Measurements from ENCODE around the gene PEX26. TPM values are rescaled to one million over a fixed set of nuclear protein-coding genes. Genes with fewer than 3 reads are reported as not detected.

Gene PEX26
- total RNA-seq, 4 donors from 2014 or later: 23.1 to 31.0 (median 24.8) TPM

DNA sequence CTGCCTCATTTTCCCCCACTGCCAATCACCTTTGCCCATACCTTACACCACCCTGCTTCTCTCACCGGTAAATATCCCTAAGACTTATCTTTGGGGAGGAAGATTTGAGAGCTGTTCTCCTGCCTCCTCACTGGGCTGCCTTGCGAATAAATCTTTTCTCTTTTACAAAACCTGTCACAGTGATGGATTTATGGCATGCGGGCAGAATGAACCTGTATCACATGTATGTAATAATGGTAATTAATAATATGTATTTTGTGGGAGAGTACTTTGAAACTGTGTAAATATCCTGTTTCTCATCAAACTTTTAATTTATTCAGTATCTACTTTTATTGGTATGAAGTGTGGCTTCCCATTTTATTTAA is 68.6 kb downstream of the PEX26 start:
- no peak overlapping the region for H3K4me3 ChIP-seq (ENCODE audit: low read depth, poor library complexity, severe bottlenecking)
- no peak for DNase-seq (ENCODE audit: low spot score in 2 of 2)
- no peak for TF ChIP-seq POLR2A (IDR thresholded peaks at IDR 0.05)
- TF ChIP-seq, protein P1, sequence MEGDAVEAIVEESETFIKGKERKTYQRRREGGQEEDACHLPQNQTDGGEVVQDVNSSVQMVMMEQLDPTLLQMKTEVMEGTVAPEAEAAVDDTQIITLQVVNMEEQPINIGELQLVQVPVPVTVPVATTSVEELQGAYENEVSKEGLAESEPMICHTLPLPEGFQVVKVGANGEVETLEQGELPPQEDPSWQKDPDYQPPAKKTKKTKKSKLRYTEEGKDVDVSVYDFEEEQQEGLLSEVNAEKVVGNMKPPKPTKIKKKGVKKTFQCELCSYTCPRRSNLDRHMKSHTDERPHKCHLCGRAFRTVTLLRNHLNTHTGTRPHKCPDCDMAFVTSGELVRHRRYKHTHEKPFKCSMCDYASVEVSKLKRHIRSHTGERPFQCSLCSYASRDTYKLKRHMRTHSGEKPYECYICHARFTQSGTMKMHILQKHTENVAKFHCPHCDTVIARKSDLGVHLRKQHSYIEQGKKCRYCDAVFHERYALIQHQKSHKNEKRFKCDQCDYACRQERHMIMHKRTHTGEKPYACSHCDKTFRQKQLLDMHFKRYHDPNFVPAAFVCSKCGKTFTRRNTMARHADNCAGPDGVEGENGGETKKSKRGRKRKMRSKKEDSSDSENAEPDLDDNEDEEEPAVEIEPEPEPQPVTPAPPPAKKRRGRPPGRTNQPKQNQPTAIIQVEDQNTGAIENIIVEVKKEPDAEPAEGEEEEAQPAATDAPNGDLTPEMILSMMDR (IDR thresholded peaks at IDR 0.05): no peak
- 90 to 95% methylated on average over 3 of the region's 3 CpGs for WGBS, 2 donors
- intact Hi-C loops (cut with DNase I; ENCODE audit: low total_unique reads): no loop called here

DNA sequence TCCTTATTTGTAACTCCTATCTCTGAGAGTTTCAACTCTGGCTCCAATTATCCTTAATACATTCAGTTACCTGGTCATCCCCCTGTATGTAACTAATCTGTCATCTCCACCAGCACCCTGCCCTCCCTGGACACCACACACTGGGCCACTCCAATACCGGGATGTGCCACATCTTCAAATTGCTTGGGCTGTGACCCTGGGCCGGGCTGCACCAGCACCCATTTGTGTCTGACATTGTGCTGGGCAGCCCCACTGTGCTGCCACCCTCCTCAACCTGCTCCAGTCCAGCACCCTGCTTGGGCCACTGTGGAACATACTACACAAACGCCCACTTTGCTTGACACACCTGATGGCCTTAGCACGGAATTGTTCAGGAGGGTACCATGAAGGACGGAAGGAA is 70.0 kb downstream of the PEX26 start:
- H3K4me3 ChIP-seq (ENCODE audit: low read depth, poor library complexity, severe bottlenecking): no peak overlapping the region
- WGBS, 2 donors: 94 to 95% methylated on average over 5 of the region's 5 CpGs
- DNase-seq (ENCODE audit: low spot score in 2 of 2): peak in 1 of 2 donors; percentile 76
- intact Hi-C loops (cut with DNase I; ENCODE audit: low total_unique reads): no loop called here
- TF ChIP-seq, protein P1 (IDR thresholded peaks at IDR 0.05): no peak
- TF ChIP-seq POLR2A (IDR thresholded peaks at IDR 0.05): no peak

DNA sequence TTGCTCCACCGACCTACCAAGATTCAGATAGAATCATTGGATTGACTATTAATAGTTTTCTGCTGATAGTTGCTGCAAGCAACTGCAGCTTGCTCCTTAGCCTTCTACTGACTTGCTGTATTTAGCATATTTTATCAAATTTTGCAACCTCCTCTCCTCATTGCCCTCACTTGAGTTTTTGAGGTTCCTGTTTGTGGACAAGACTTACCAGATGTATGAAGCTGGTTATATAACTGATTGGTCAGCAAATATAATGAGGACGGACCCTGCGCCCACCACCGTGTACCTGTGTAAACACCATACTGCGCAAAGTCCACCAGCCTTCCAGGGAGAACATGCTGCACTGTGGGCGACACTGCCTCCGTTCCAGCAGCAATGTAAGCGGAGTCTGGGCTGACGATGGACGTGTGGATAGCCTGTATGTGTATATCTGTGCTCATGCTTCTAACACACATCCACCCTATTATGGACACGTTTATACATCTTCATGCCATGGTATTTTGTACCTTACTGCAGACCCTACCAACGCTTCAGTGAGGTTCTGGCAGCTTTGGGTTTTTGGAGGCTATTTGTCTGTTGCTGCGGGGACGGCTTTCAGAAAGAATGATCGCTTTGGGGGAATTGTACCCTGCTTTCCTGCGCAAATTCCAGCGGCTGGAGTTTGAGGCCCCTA is 70.6 kb downstream of the PEX26 start:
- WGBS, 2 donors: 94 to 95% methylated on average over 17 of the region's 17 CpGs
- TF ChIP-seq POLR2A (IDR thresholded peaks at IDR 0.05): no peak
- TF ChIP-seq, protein P1 (IDR thresholded peaks at IDR 0.05): no peak
- DNase-seq (ENCODE audit: low spot score in 2 of 2): peak in 1 of 2 donors; percentile 85
- intact Hi-C loops (cut with DNase I; ENCODE audit: low total_unique reads): no loop called here
- no peak overlapping the region for H3K4me3 ChIP-seq (ENCODE audit: low read depth, poor library complexity, severe bottlenecking)

DNA sequence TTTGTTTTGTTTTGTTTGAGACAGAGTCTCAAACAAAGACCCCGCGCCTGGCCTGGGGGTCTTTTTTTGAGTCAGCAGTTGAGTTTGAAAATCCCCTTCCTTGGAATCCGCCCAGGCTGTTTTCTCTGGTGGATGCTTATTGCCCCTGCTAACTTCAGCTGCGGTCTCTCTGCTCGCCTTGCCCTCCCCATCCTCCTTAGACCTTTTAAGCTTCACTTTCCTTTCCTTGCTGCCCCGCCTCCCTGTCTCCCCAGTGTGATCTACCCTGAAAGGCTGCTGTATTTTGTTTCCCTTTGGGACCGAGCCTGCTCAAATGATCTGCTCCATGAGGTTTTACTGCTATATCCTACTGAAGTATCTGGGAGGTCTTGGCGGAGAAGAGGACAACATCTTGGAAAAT is 74.7 kb downstream of the PEX26 start:
- no peak overlapping the region for H3K4me3 ChIP-seq (ENCODE audit: low read depth, poor library complexity, severe bottlenecking)
- intact Hi-C loops (cut with DNase I; ENCODE audit: low total_unique reads): no loop called here
- TF ChIP-seq POLR2A (IDR thresholded peaks at IDR 0.05): no peak
- TF ChIP-seq, protein P1 (IDR thresholded peaks at IDR 0.05): no peak
- peak in 1 of 2 donors; percentile 68 for DNase-seq (ENCODE audit: low spot score in 2 of 2)
- 91 to 96% methylated on average over 8 of the region's 8 CpGs for WGBS, 2 donors

DNA sequence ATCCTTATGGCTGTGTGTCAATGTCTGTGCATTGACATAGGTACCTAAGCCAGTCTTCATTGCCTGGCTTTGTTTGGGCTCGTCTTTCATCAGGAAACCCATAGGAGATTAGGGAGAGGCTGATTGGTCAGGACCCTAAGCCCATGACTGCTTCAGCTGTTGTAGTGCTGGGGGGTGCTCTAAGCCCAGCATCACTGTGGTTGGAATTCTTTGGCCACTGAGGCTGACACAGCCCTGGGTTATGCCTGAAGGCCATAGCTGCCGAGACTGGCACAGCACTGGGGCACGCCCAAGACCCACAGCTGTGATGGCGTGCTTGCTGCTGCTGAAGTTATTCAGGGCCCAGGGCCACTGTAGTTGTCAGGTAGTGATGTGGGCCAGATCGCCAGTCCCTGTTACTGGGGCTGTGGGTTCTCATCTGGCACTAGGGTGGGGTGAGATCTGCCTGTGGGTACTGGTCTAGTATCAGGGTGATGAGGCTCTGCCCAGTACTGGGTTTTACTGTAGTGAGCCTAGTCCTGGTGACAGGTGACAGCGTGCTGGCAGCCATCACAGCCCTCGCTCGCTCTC is 77.1 kb downstream of the PEX26 start:
- TF ChIP-seq, protein P1 (IDR thresholded peaks at IDR 0.05): no peak
- no peak for TF ChIP-seq POLR2A (IDR thresholded peaks at IDR 0.05)
- intact Hi-C loops (cut with DNase I; ENCODE audit: low total_unique reads): no loop called here
- no peak overlapping the region for H3K4me3 ChIP-seq (ENCODE audit: low read depth, poor library complexity, severe bottlenecking)
- 83 to 93% methylated on average over 7 of the region's 8 CpGs for WGBS, 2 donors
- no peak for DNase-seq (ENCODE audit: low spot score in 2 of 2)

Other genes with a start within 250 kb of the PEX26 start
- 10 to 100 TPM; 24.3 to 29.7 (median 28.2) TPM for gene MICAL3, start 53.4 kb upstream of the PEX26 start, total RNA-seq
- gene TUBA8, start 32.8 kb downstream of the PEX26 start, total RNA-seq: 1 to 10 TPM; 1.5 to 4.7 (median 2.9) TPM
- 1 to 10 TPM in 3 of 4 donors, under 1 TPM in 1; 0.76 to 7.8 (median 3.2) TPM for gene USP18, start 72.2 kb downstream of the PEX26 start, total RNA-seq

All from lower leg skin (tissue), 4 donors.